ENCODE data around the gene AURKAIP1. TPM values are rescaled to one million over a fixed set of nuclear protein-coding genes. Genes with fewer than 3 reads are reported as not detected.

The AURKAIP1 gene
- polyA plus RNA-seq, 6 donors from 2014 or later: 103 to 122 (median 106) TPM

- Mint-ChIP-seq H3K4me1 (peaks cover 31 to 65% (median 33%) of the 10 kb centered on the region in 3 donors), H3K27ac (peak overlapping the region in 5 of 6 donors; percentile 19 to 82 (median 51)), H3K9me3 (no peaks in the 10 kb centered on the region), H3K36me3 (no peaks in the 10 kb centered on the region), H3K4me3 (peak overlapping the region in 6 of 8 donors; percentile 0 to 97 (median 56)), H3K27me3 (no peaks in the 10 kb centered on the region)
- DNase-seq (no peak), ATAC-seq (ENCODE audit: low read depth in 2 of 2) (no peak)
Measured at GRCh38 chr1:1402072-1402900, 27.3 kb upstream of the AURKAIP1 start.

- Mint-ChIP-seq H3K27ac (peak overlapping the region in 2 of 6 donors; percentile 28 to 92), H3K9me3 (no peaks in the 10 kb centered on the region), H3K4me3 (peak overlapping the region in 6 of 8 donors; percentile 32 to 97 (median 90)), H3K36me3 (no peaks in the 10 kb centered on the region), H3K4me1 (peaks cover 31 to 66% (median 33%) of the 10 kb centered on the region in 3 donors), H3K27me3 (no peaks in the 10 kb centered on the region)
- no peak for DNase-seq
- no peak for ATAC-seq (ENCODE audit: low read depth in 2 of 2)
Measured at GRCh38 chr1:1401457-1402010, 26.5 kb upstream of the AURKAIP1 start.

- Mint-ChIP-seq H3K4me3 (peak overlapping the region; percentile 89 to 97 (median 93)), H3K36me3 (peaks cover 0 to under 1% of the 10 kb centered on the region in 2 donors), H3K9me3 (no peaks in the 10 kb centered on the region), H3K4me1 (peaks cover 28 to 58% (median 31%) of the 10 kb centered on the region in 3 donors), H3K27me3 (no peaks in the 10 kb centered on the region), H3K27ac (peak overlapping the region in 3 of 6 donors; percentile 26 to 92 (median 77))
- no peak for ATAC-seq (ENCODE audit: low read depth in 2 of 2)
- DNase-seq: no peak
Measured at GRCh38 chr1:1400576-1401456, 25.8 kb upstream of the AURKAIP1 start.

GRCh38 chr1:1399872-1400575, 25.0 kb upstream of the AURKAIP1 start:
- peaks cover 32 to 58% (median 34%) of the 10 kb centered on the region in 3 donors for H3K4me1 Mint-ChIP-seq
- H3K27ac Mint-ChIP-seq: peak overlapping the region; percentile 42 to 97 (median 87)
- ATAC-seq (ENCODE audit: low read depth in 2 of 2) (no peak), DNase-seq (no peak)
- H3K36me3 Mint-ChIP-seq: peaks cover 7 to 8% of the 10 kb centered on the region in 2 donors
- H3K4me3 Mint-ChIP-seq: peak overlapping the region; percentile 89 to 97 (median 93)
- no peaks in the 10 kb centered on the region for H3K27me3 Mint-ChIP-seq
- no peaks in the 10 kb centered on the region for H3K9me3 Mint-ChIP-seq

GRCh38 chr1:1399187-1399871, 24.3 kb upstream of the AURKAIP1 start, which contains the start of gene CCNL2:
TSS of gene CCNL2 (minus strand) at chr1:1399335. CDS start at chr1:1399306, 29 bp downstream.
- peaks cover 32 to 56% (median 34%) of the 10 kb centered on the region in 3 donors for H3K4me1 Mint-ChIP-seq

GRCh38 chr1:1398677-1399186, 23.7 kb upstream of the AURKAIP1 start:
- ATAC-seq (ENCODE audit: low read depth in 2 of 2): peak; percentile 1 to 3
- Mint-ChIP-seq H3K27ac (peak overlapping the region in 5 of 6 donors; percentile 82 to 97 (median 90)), H3K36me3 (peaks cover 8% of the 10 kb centered on the region in 2 donors), H3K4me3 (peak overlapping the region; percentile 88 to 97 (median 90)), H3K4me1 (peaks cover 31 to 54% (median 34%) of the 10 kb centered on the region in 3 donors), H3K27me3 (no peaks in the 10 kb centered on the region), H3K9me3 (no peaks in the 10 kb centered on the region)
- DNase-seq: no peak

More at GRCh38 chr1:1399187-1399871, 24.3 kb upstream of the AURKAIP1 start, which contains the start of gene CCNL2:
- ATAC-seq (ENCODE audit: low read depth in 2 of 2) (peak; percentile 94), DNase-seq (peak; percentile 99)
- no peaks in the 10 kb centered on the region for H3K27me3 Mint-ChIP-seq
- H3K36me3 Mint-ChIP-seq: peaks cover 8% of the 10 kb centered on the region in 2 donors
- H3K27ac Mint-ChIP-seq: peak within 1 kb of the TSS; percentile 82 to 97 (median 91)
- H3K9me3 Mint-ChIP-seq: no peaks in the 10 kb centered on the region
- H3K4me3 Mint-ChIP-seq: peak within 1 kb of the TSS; percentile 89 to 97 (median 93)

GRCh38 chr1:1397839-1398523, 23.0 kb upstream of the AURKAIP1 start:
- Mint-ChIP-seq H3K27ac (peak overlapping the region; percentile 56 to 97 (median 90)), H3K9me3 (no peaks in the 10 kb centered on the region), H3K4me3 (peak overlapping the region; percentile 88 to 97 (median 90)), H3K4me1 (peaks cover 28 to 48% (median 34%) of the 10 kb centered on the region in 3 donors), H3K27me3 (no peaks in the 10 kb centered on the region), H3K36me3 (peaks cover 8% of the 10 kb centered on the region in 2 donors)
- DNase-seq: no peak
- ATAC-seq (ENCODE audit: low read depth in 2 of 2): no peak

GRCh38 chr1:1395166-1395565, 20.2 kb upstream of the AURKAIP1 start:
- Mint-ChIP-seq H3K4me3 (peak overlapping the region in 3 of 8 donors; percentile 34 to 68 (median 48)), H3K36me3 (peaks cover 15 to 17% of the 10 kb centered on the region in 2 donors), H3K4me1 (peaks cover 21 to 28% (median 22%) of the 10 kb centered on the region in 3 donors), H3K27ac (peak overlapping the region in 3 of 6 donors; percentile 3 to 90 (median 90)), H3K9me3 (no peaks in the 10 kb centered on the region), H3K27me3 (no peaks in the 10 kb centered on the region)
- ATAC-seq (ENCODE audit: low read depth in 2 of 2) (no peak), DNase-seq (no peak)

GRCh38 chr1:1394116-1394515, 19.1 kb upstream of the AURKAIP1 start:
- H3K9me3 Mint-ChIP-seq: no peaks in the 10 kb centered on the region
- peak overlapping the region in 1 of 6 donors; percentile 47 for H3K27ac Mint-ChIP-seq
- ATAC-seq (ENCODE audit: low read depth in 2 of 2) (no peak), DNase-seq (no peak)
- H3K36me3 Mint-ChIP-seq: peaks cover 15 to 21% of the 10 kb centered on the region in 2 donors
- peak overlapping the region in 1 of 8 donors; percentile 36 for H3K4me3 Mint-ChIP-seq
- peaks cover 13 to 23% (median 14%) of the 10 kb centered on the region in 3 donors for H3K4me1 Mint-ChIP-seq
- no peaks in the 10 kb centered on the region for H3K27me3 Mint-ChIP-seq

GRCh38 chr1:1393428-1393827, 18.4 kb upstream of the AURKAIP1 start:
- H3K36me3 Mint-ChIP-seq: peaks cover 15 to 21% of the 10 kb centered on the region in 2 donors
- no peaks in the 10 kb centered on the region for H3K27me3 Mint-ChIP-seq
- peak overlapping the region in 1 of 8 donors; percentile 36 for H3K4me3 Mint-ChIP-seq
- DNase-seq (no peak), ATAC-seq (ENCODE audit: low read depth in 2 of 2) (no peak)
- peaks cover 13 to 23% (median 14%) of the 10 kb centered on the region in 3 donors for H3K4me1 Mint-ChIP-seq
- H3K9me3 Mint-ChIP-seq: no peaks in the 10 kb centered on the region
- no peak overlapping the region for H3K27ac Mint-ChIP-seq

- no peak for DNase-seq
- ATAC-seq (ENCODE audit: low read depth in 2 of 2): no peak
- Mint-ChIP-seq H3K9me3 (no peaks in the 10 kb centered on the region), H3K4me3 (peak overlapping the region in 1 of 8 donors; percentile 49), H3K27me3 (no peaks in the 10 kb centered on the region), H3K27ac (no peak overlapping the region), H3K36me3 (peaks cover 15 to 21% of the 10 kb centered on the region in 2 donors), H3K4me1 (peaks cover 10 to 20% (median 10%) of the 10 kb centered on the region in 3 donors)
Measured at GRCh38 chr1:1393014-1393413, 18.0 kb upstream of the AURKAIP1 start.

Data from naive B cell (primary cell).